OCI-LY7 (cell line): ENCODE results near the gene NDUFA12. TPM values are rescaled to one million over a fixed set of nuclear protein-coding genes. Genes with fewer than 3 reads are reported as not detected.

ENCODE experiments used
- BruUV-seq: library from RNA; stranded (reverse); fragments of 400-500 nt; replicated peaks from 2 replicates; lab custom pipeline; 2021; lab: Mats Ljungman, UMichigan
- CTCF ChIA-PET: fragments of 300-600 bp; sonication (Branson Sonifier 250); formaldehyde crosslinking; loops from one replicate; lab custom pipeline; 2022; ENCODE audit warnings: antibody characterized with exemption; ENCODE audit not compliant: unreplicated experiment; lab: Charles Lee
- POLR2A ChIA-PET: fragments of 300-600 bp; sonication (Branson Sonifier 250); formaldehyde crosslinking; loops from one replicate; lab custom pipeline; 2022; ENCODE audit warnings: antibody characterized with exemption; lab: Charles Lee
- DNase-seq: peaks from one replicate; pipeline ENCODE4 v3.0.0-alpha.2; 2015; ENCODE audit warnings: low spot score
- H2AFZ ChIP-seq: fragments of 200-600 bp; sonication (generic), shearing (Covaris generic); 2 replicates; pipeline ENCODE4 v1.6.1; 2014; ENCODE audit warnings: mild to moderate bottlenecking, antibody characterized with exemption, low read length, moderate library complexity
- H3K27ac ChIP-seq: fragments of 200-600 bp; sonication (generic); 2 replicates; pipeline ENCODE4 v1.5.1; 2014; ENCODE audit warnings: mixed run types, low read depth, mild to moderate bottlenecking, moderate library complexity, low read length, inconsistent platforms; ENCODE audit not compliant: poor library complexity, severe bottlenecking
- H3K36me3 ChIP-seq: fragments of 200-600 bp; sonication (generic); 2 replicates; pipeline ENCODE4 v1.6.1; 2014; ENCODE audit warnings: mild to moderate bottlenecking, antibody characterized with exemption, low read length, moderate library complexity, mixed read lengths; ENCODE audit not compliant: insufficient read depth
- H3K4me1 ChIP-seq: fragments of 200-600 bp; sonication (generic); 2 replicates; pipeline ENCODE4 v1.5.1; 2014; ENCODE audit warnings: mild to moderate bottlenecking, low read length; ENCODE audit not compliant: insufficient read depth, poor library complexity, severe bottlenecking
- H3K4me2 ChIP-seq: fragments of 200-600 bp; sonication (generic); 2 replicates; pipeline ENCODE4 v1.6.1; 2014; ENCODE audit warnings: mild to moderate bottlenecking, low read length
- H3K4me3 ChIP-seq: fragments of 200-600 bp; sonication (generic); 2 replicates; pipeline ENCODE4 v1.5.1; 2014; ENCODE audit warnings: mild to moderate bottlenecking, low read depth, low read length; ENCODE audit not compliant: poor library complexity, severe bottlenecking
- H3K79me2 ChIP-seq: fragments of 200-600 bp; sonication (generic); 2 replicates; pipeline ENCODE4 v1.6.1; 2016; ENCODE audit warnings: low read depth, mild to moderate bottlenecking, low read length, moderate library complexity, mixed read lengths; ENCODE audit not compliant: insufficient read depth
- H3K9me2 ChIP-seq: fragments of 200-600 bp; sonication (generic); 2 replicates; pipeline ENCODE4 v1.6.1; 2016; ENCODE audit warnings: mild to moderate bottlenecking, low read length, mixed read lengths; ENCODE audit not compliant: insufficient read depth
- H3K9me3 ChIP-seq: fragments of 200-600 bp; sonication (generic); 2 replicates; pipeline ENCODE4 v1.6.1; 2014; ENCODE audit warnings: mild to moderate bottlenecking, mixed run types, low read length, mixed read lengths
- H4K20me1 ChIP-seq: fragments of 200-600 bp; sonication (generic); 2 replicates; pipeline ENCODE4 v1.6.1; 2014; ENCODE audit warnings: mild to moderate bottlenecking, antibody characterized with exemption, low read length, moderate library complexity, mixed read lengths; ENCODE audit not compliant: insufficient read depth
- EZH2phosphoT487 ChIP-seq: fragments of 200-600 bp; sonication (generic); IDR thresholded peaks from 2 replicates; pipeline ENCODE4 v1.6.1; 2018; ENCODE audit warnings: low read depth, borderline replicate concordance, mild to moderate bottlenecking, mixed run types, antibody characterized with exemption, low read length, moderate library complexity, mixed read lengths
- intact Hi-C: fragments of 100-400 bp; cut with micrococcal nuclease; formaldehyde crosslinking; loops from one replicate; pipeline ENCODE4 v1.10.0; 2022; ENCODE audit not compliant: unreplicated experiment
- total RNA-seq, 2 experiments: library from RNA; depleted of rRNA in 1 of 2; stranded (reverse); fragments of >200 nt in 1 of 2; shearing (Covaris generic) in 1 of 2; gene quantifications; 2 replicates each; pipeline ENCODE4 v1.2.3, GENCODE V29; 2014 to 2022
- TF ChIP-seq, protein P1 (sequence below): fragments of 200-600 bp; sonication (generic); conservative IDR thresholded peaks from 2 replicates; pipeline ENCODE4 v1.5.1; 2014; ENCODE audit warnings: mild to moderate bottlenecking, antibody characterized with exemption, low read length, moderate library complexity, mixed read lengths

The NDUFA12 gene
- total RNA-seq, 2 experiments from 2014 or later: 127 to 147 TPM

DNA sequence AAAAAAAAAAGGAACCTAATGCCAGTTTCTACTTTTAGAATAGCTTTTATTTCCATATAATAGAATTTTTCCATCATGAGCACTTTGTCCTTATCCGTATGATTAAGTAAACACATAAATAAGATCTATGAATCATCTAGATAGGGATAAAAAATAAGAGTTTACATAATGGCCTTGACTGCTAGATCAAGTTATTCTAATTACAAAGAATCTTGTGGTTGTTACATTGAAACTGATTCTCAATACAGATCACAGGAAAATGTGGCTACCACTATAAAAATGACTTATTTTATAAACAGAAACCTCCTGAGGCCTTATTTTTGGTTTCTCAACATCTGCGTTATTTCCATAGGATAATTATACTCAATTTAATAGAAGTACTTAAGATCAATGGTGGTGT lies 34.4 kb upstream of the NDUFA12 start:
- Histone ChIP-seq H3K4me2 (no peak overlapping the region), H2AFZ (no peak overlapping the region), H3K27ac (no peak overlapping the region), H3K36me3 (peaks cover 84% of the 10 kb centered on the region), H3K4me3 (no peak overlapping the region), H3K4me1 (no peaks in the 10 kb centered on the region), H3K9me3 (no peaks in the 10 kb centered on the region), H3K9me2 (no peaks in the 10 kb centered on the region), H3K79me2 (no peaks in the 10 kb centered on the region), H4K20me1 (no peaks in the 10 kb centered on the region)
- no peak for TF ChIP-seq EZH2phosphoT487
- TF ChIP-seq, protein P1, sequence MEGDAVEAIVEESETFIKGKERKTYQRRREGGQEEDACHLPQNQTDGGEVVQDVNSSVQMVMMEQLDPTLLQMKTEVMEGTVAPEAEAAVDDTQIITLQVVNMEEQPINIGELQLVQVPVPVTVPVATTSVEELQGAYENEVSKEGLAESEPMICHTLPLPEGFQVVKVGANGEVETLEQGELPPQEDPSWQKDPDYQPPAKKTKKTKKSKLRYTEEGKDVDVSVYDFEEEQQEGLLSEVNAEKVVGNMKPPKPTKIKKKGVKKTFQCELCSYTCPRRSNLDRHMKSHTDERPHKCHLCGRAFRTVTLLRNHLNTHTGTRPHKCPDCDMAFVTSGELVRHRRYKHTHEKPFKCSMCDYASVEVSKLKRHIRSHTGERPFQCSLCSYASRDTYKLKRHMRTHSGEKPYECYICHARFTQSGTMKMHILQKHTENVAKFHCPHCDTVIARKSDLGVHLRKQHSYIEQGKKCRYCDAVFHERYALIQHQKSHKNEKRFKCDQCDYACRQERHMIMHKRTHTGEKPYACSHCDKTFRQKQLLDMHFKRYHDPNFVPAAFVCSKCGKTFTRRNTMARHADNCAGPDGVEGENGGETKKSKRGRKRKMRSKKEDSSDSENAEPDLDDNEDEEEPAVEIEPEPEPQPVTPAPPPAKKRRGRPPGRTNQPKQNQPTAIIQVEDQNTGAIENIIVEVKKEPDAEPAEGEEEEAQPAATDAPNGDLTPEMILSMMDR: no peak
- CTCF ChIA-PET: no interaction called here
- intact Hi-C loops: no loop called here
- POLR2A ChIA-PET: interaction anchor here (0.8 kb wide), 1 partner anchor 234 kb away, joined by 4 read pairs; no protein-coding TSS in a partner anchor
- no peak for DNase-seq
- BruUV-seq: no TSS peak

DNA sequence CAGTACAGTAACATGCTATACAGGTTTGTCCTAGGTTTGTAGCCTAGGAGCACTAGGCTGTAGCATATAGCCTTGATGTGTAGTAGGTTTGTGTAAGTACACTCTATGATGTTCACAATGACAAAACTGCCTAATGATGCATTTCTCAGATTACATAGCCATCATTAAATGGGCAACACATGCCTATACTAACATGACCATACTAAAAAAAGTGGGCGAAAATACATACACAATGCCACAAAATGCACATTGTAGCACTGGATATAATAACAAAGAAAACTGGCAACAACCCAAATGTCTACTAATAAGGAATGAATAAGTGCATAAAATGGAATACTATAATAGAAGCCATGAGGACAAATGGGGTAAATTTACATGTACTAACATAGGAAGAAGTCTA lies 31.3 kb upstream of the NDUFA12 start:
- CTCF ChIA-PET: no interaction called here
- intact Hi-C loops: no loop called here
- no peak for DNase-seq
- Histone ChIP-seq H3K4me3 (no peak overlapping the region), H3K27ac (no peak overlapping the region), H3K4me2 (no peak overlapping the region), H3K9me2 (no peaks in the 10 kb centered on the region), H4K20me1 (no peaks in the 10 kb centered on the region), H3K9me3 (no peaks in the 10 kb centered on the region), H3K36me3 (peaks cover 79% of the 10 kb centered on the region), H3K79me2 (no peaks in the 10 kb centered on the region), H2AFZ (no peak overlapping the region), H3K4me1 (no peaks in the 10 kb centered on the region)
- BruUV-seq: no TSS peak
- no peak for TF ChIP-seq EZH2phosphoT487
- TF ChIP-seq, protein P1: no peak
- POLR2A ChIA-PET: interaction anchor here (0.9 kb wide), 1 partner anchor 24 kb away, joined by 3 read pairs; no protein-coding TSS in a partner anchor

- no peak overlapping the region for H2AFZ ChIP-seq
- H3K4me2 ChIP-seq: no peak overlapping the region
- peaks cover 4% of the 10 kb centered on the region for H3K4me1 ChIP-seq
- H4K20me1 ChIP-seq: no peaks in the 10 kb centered on the region
- CTCF ChIA-PET: no interaction called here
- H3K9me2 ChIP-seq: no peaks in the 10 kb centered on the region
- no peak overlapping the region for H3K4me3 ChIP-seq
- DNase-seq: no peak
- H3K9me3 ChIP-seq: no peaks in the 10 kb centered on the region
- H3K79me2 ChIP-seq: no peaks in the 10 kb centered on the region
- H3K27ac ChIP-seq: no peak overlapping the region
- peaks cover 29% of the 10 kb centered on the region for H3K36me3 ChIP-seq
- no TSS peak for BruUV-seq
- POLR2A ChIA-PET: interaction anchor here (1.6 kb wide), 1 partner anchor 9 kb away, joined by 4 read pairs; no protein-coding TSS in a partner anchor
- intact Hi-C loops: no loop called here
- TF ChIP-seq, protein P1: 0 out of 2 replicates have a peak, but pooled peaks have one; percentile 16
- TF ChIP-seq EZH2phosphoT487: no peak
These were observed 19.0 kb upstream of the NDUFA12 start for GRCh38 chr12:95022477-95022876.
